ENCODE results near the gene FAM47E.

The FAM47E gene

GRCh38 chr4:76251441-76252270 is at the start of gene FAM47E:
Gene FAM47E, plus strand, starts transcription at chr4:76251721. Its CDS starts 26 bp downstream, at chr4:76251747.
- peak; percentile 80 for DNase-seq

- no peak for DNase-seq
These were observed 48.0 kb upstream of the FAM47E start for GRCh38 chr4:76203541-76203940.

- DNase-seq: no peak
These were observed 46.6 kb upstream of the FAM47E start for GRCh38 chr4:76204936-76205335.

- no peak for DNase-seq
These were observed 46.0 kb upstream of the FAM47E start for GRCh38 chr4:76205476-76205875.

GRCh38 chr4:76206222-76206942 is 45.1 kb upstream of the FAM47E start:
- no peak for DNase-seq

GRCh38 chr4:76207549-76207948 is 44.0 kb upstream of the FAM47E start:
- no peak for DNase-seq

GRCh38 chr4:76208005-76208765 is 43.3 kb upstream of the FAM47E start:
- peak; percentile 73 for DNase-seq

- DNase-seq: no peak
These were observed 41.6 kb upstream of the FAM47E start for GRCh38 chr4:76209881-76210280.

- no peak for DNase-seq
These were observed 41.1 kb upstream of the FAM47E start for GRCh38 chr4:76210452-76210851.

- no peak for DNase-seq
These were observed 39.5 kb upstream of the FAM47E start for GRCh38 chr4:76211769-76212708.

GRCh38 chr4:76212851-76213414 is 38.6 kb upstream of the FAM47E start:
- no peak for DNase-seq

- DNase-seq: peak; percentile 72
These were observed 37.9 kb upstream of the FAM47E start, which contains the start of gene SCARB2 for GRCh38 chr4:76213415-76214176. Gene SCARB2, minus strand, starts transcription at chr4:76213824. Its CDS starts 281 bp downstream, at chr4:76213543.

GRCh38 chr4:76214177-76214675 is 37.3 kb upstream of the FAM47E start:
- peak; percentile 60 for DNase-seq

- DNase-seq: no peak
These were observed 36.4 kb upstream of the FAM47E start for GRCh38 chr4:76215077-76215476.

- DNase-seq: no peak
These were observed 35.0 kb upstream of the FAM47E start for GRCh38 chr4:76216524-76216923.

GRCh38 chr4:76216975-76217814 is 34.3 kb upstream of the FAM47E start:
- DNase-seq: no peak

- DNase-seq: no peak
These were observed 32.0 kb upstream of the FAM47E start for GRCh38 chr4:76219299-76220055.

GRCh38 chr4:76224171-76224570 is 27.4 kb upstream of the FAM47E start:
- no peak for DNase-seq

- no peak for DNase-seq
These were observed 25.1 kb upstream of the FAM47E start for GRCh38 chr4:76226418-76226817.
